DND-41 (cell line): ENCODE measurements around the gene MYLIP.

ENCODE experiments used
- ATAC-seq: fragments of 200-7000 bp; cut with Tn5 transposase; 3 replicates; pipeline ENCODE4 v1.9.1; 2021; ENCODE audit warnings: low read depth; ENCODE audit not compliant: insufficient read depth
- DNase-seq: peaks from one replicate; pipeline ENCODE4 v3.0.0-alpha.2; 2020
- H2AFZ ChIP-seq: 2 replicates; pipeline ENCODE4 v1.6.0; 2012; ENCODE audit warnings: low read depth, low read length
- H3K27ac ChIP-seq: 2 replicates; pipeline ENCODE4 v1.5.1; 2012; ENCODE audit warnings: low read length, inconsistent platforms
- H3K27me3 ChIP-seq: fragments of 200-600 bp; sonication (generic); 2 replicates; pipeline ENCODE4 v1.6.0; 2012; ENCODE audit warnings: low read length, mild to moderate bottlenecking, inconsistent platforms; ENCODE audit not compliant: insufficient read depth, poor library complexity
- H3K36me3 ChIP-seq: 2 replicates; pipeline ENCODE4 v1.5.1; 2012; ENCODE audit warnings: low read length, inconsistent platforms; ENCODE audit not compliant: insufficient read depth
- H3K4me1 ChIP-seq: 2 replicates; pipeline ENCODE4 v1.5.1; 2012; ENCODE audit warnings: mild to moderate bottlenecking, low read length; ENCODE audit not compliant: insufficient read depth
- H3K4me2 ChIP-seq: 2 replicates; pipeline ENCODE4 v1.6.0; 2012; ENCODE audit warnings: mild to moderate bottlenecking, moderate library complexity, low read length, inconsistent platforms; ENCODE audit not compliant: insufficient read depth
- H3K4me3 ChIP-seq, 2 experiments: fragments of 200-600 bp in 1 of 2; shearing (Covaris generic) in 1 of 2; 2 replicates each; pipeline ENCODE4 v1.5.1; 2012 to 2016; ENCODE audit warnings: inconsistent platforms in 2 of 2, low read length in 2 of 2, mild to moderate bottlenecking in 2 of 2, low read depth in 1 of 2, moderate library complexity in 1 of 2
- H3K79me2 ChIP-seq: 2 replicates; pipeline ENCODE4 v1.6.0; 2012; ENCODE audit warnings: low read length, inconsistent platforms; ENCODE audit not compliant: insufficient read depth
- H3K9ac ChIP-seq: 2 replicates; pipeline ENCODE4 v1.6.0; 2012; ENCODE audit warnings: low read depth, mild to moderate bottlenecking, inconsistent platforms, low read length, moderate library complexity
- H3K9me3 ChIP-seq: 2 replicates; pipeline ENCODE4 v1.5.1; 2012; ENCODE audit warnings: low read length, moderate library complexity, mild to moderate bottlenecking, inconsistent platforms; ENCODE audit not compliant: insufficient read depth, severe bottlenecking
- H4K20me1 ChIP-seq: 2 replicates; pipeline ENCODE4 v1.6.0; 2012; ENCODE audit warnings: low read length; ENCODE audit not compliant: insufficient read depth
- CTCF ChIP-seq: IDR thresholded peaks from 2 replicates; pipeline ENCODE4 v1.5.1; 2012; ENCODE audit warnings: borderline replicate concordance, low read length, moderate library complexity, mild to moderate bottlenecking; ENCODE audit not compliant: poor library complexity, severe bottlenecking; ENCODE audit errors: extremely low read depth
- EZH2 ChIP-seq: IDR thresholded peaks from 3 replicates; pipeline ENCODE4 v1.6.1; 2012; ENCODE audit warnings: borderline replicate concordance, low read depth, mild to moderate bottlenecking, moderate library complexity, low read length, inconsistent platforms; ENCODE audit not compliant: severe bottlenecking

The MYLIP gene

GRCh38 chr6:16092990-16093389 is 35.9 kb upstream of the MYLIP start:
- H3K27me3 ChIP-seq: no peaks in the 10 kb centered on the region
- no peaks in the 10 kb centered on the region for H3K4me1 ChIP-seq
- ATAC-seq (no peak), DNase-seq (no peak)
- no peaks in the 10 kb centered on the region for H3K9me3 ChIP-seq
- H2AFZ ChIP-seq: no peak overlapping the region
- no peaks in the 10 kb centered on the region for H4K20me1 ChIP-seq
- H3K36me3 ChIP-seq: no peaks in the 10 kb centered on the region
- H3K4me3 ChIP-seq: no peak overlapping the region
- H3K27ac ChIP-seq: no peak overlapping the region
- no peak overlapping the region for H3K4me2 ChIP-seq
- H3K79me2 ChIP-seq: no peaks in the 10 kb centered on the region
- no peak for TF ChIP-seq EZH2
- TF ChIP-seq CTCF: no peak
- no peak overlapping the region for H3K9ac ChIP-seq

GRCh38 chr6:16095180-16095579 is 33.7 kb upstream of the MYLIP start:
- TF ChIP-seq EZH2 (no peak), CTCF (no peak)
- H3K4me2 ChIP-seq: no peak overlapping the region

GRCh38 chr6:16097382-16098171 is 31.3 kb upstream of the MYLIP start:
- no peaks in the 10 kb centered on the region for H3K79me2 ChIP-seq
- no peaks in the 10 kb centered on the region for H3K27me3 ChIP-seq
- no peak for ATAC-seq
- H3K9ac ChIP-seq: no peak overlapping the region
- H4K20me1 ChIP-seq: no peaks in the 10 kb centered on the region
- H3K4me1 ChIP-seq: no peaks in the 10 kb centered on the region
- no peaks in the 10 kb centered on the region for H3K9me3 ChIP-seq
- no peak overlapping the region for H2AFZ ChIP-seq
- no peaks in the 10 kb centered on the region for H3K36me3 ChIP-seq
- DNase-seq: no peak
- no peak overlapping the region for H3K4me3 ChIP-seq
- no peak overlapping the region for H3K4me2 ChIP-seq
- TF ChIP-seq EZH2 (no peak), CTCF (no peak)
- no peak overlapping the region for H3K27ac ChIP-seq

More at GRCh38 chr6:16095180-16095579, 33.7 kb upstream of the MYLIP start:
- no peak overlapping the region for H3K4me3 ChIP-seq
- H3K27me3 ChIP-seq: no peaks in the 10 kb centered on the region
- DNase-seq: no peak
- no peaks in the 10 kb centered on the region for H3K36me3 ChIP-seq
- H3K79me2 ChIP-seq: no peaks in the 10 kb centered on the region
- no peak overlapping the region for H3K9ac ChIP-seq
- no peaks in the 10 kb centered on the region for H3K4me1 ChIP-seq
- H4K20me1 ChIP-seq: no peaks in the 10 kb centered on the region
- H3K9me3 ChIP-seq: no peaks in the 10 kb centered on the region
- no peak overlapping the region for H3K27ac ChIP-seq
- ATAC-seq: no peak
- H2AFZ ChIP-seq: no peak overlapping the region

DNA sequence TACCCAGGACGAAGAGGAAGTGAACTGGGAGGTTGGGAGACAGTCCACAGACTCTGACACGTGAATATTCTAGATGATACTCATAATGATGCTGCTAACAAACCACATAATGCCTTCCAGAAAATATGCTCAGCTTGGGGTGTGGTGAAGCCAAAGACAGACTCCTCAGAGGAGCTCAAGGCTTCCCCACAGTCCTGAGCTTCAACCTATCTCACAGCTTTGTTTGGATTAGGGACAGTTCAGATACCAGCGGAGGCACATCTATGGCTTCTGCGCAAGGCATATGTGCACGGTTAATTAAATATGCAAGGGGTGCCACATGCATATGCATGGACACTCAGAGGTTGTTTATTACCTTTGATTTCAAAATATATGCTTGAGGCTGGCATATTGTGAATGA is 30.7 kb upstream of the MYLIP start:
- no peak overlapping the region for H3K4me2 ChIP-seq
- ATAC-seq (no peak), DNase-seq (no peak)
- no peaks in the 10 kb centered on the region for H3K9me3 ChIP-seq
- H3K27me3 ChIP-seq: no peaks in the 10 kb centered on the region
- no peaks in the 10 kb centered on the region for H3K79me2 ChIP-seq
- H2AFZ ChIP-seq: no peak overlapping the region
- TF ChIP-seq CTCF (no peak), EZH2 (no peak)
- no peaks in the 10 kb centered on the region for H3K4me1 ChIP-seq
- H3K36me3 ChIP-seq: no peaks in the 10 kb centered on the region
- H3K27ac ChIP-seq: no peak overlapping the region
- H3K9ac ChIP-seq: no peak overlapping the region
- no peaks in the 10 kb centered on the region for H4K20me1 ChIP-seq
- no peak overlapping the region for H3K4me3 ChIP-seq
